A673 (cell line): ENCODE results near the gene P2RY4. TPM values are rescaled to one million over a fixed set of nuclear protein-coding genes. Genes with fewer than 3 reads are reported as not detected.

Experiments used
- BruUV-seq: library from RNA; stranded (reverse); fragments of 400-500 nt; replicated peaks from 2 replicates; lab custom pipeline; 2021; lab: Mats Ljungman, UMichigan
- CTCF ChIA-PET: fragments of 300-600 bp; sonication (Branson Sonifier 250); formaldehyde crosslinking; loops from one replicate; lab custom pipeline; 2022; ENCODE audit warnings: antibody characterized with exemption; lab: Charles Lee
- POLR2A ChIA-PET: fragments of 300-600 bp; sonication (Branson Sonifier 250); formaldehyde crosslinking; loops from one replicate; lab custom pipeline; 2022; ENCODE audit warnings: antibody characterized with exemption; ENCODE audit not compliant: low non-redundant PET; lab: Charles Lee
- DNase-seq: peaks from one replicate; pipeline ENCODE4 v3.0.0-alpha.2; 2015; ENCODE audit warnings: low spot score
- H3K27ac ChIP-seq: fragments of 200-600 bp; sonication (generic); 2 replicates; pipeline ENCODE4 v1.5.1; 2016; ENCODE audit warnings: mixed run types, low read depth, mild to moderate bottlenecking, mixed read lengths, antibody characterized with exemption, low read length; ENCODE audit not compliant: poor library complexity, severe bottlenecking
- H3K27me3 ChIP-seq: fragments of 200-600 bp; sonication (generic); replicated peaks from 2 replicates; pipeline ENCODE4 v1.6.1; 2017; ENCODE audit warnings: mixed run types, low read depth, mild to moderate bottlenecking, mixed read lengths, antibody characterized with exemption, low read length; ENCODE audit not compliant: insufficient read depth, poor library complexity
- H3K36me3 ChIP-seq: fragments of 200-600 bp; sonication (generic); 2 replicates; pipeline ENCODE4 v1.6.1; 2016; ENCODE audit warnings: mixed run types, mild to moderate bottlenecking, mixed read lengths, antibody characterized with exemption, low read length; ENCODE audit not compliant: insufficient read depth, poor library complexity, severe bottlenecking
- H3K4me1 ChIP-seq: fragments of 200-600 bp; sonication (generic); 2 replicates; pipeline ENCODE4 v1.6.1; 2017; ENCODE audit warnings: mixed run types, mild to moderate bottlenecking, mixed read lengths, antibody characterized with exemption, low read length; ENCODE audit not compliant: insufficient read depth, poor library complexity, severe bottlenecking
- H3K4me3 ChIP-seq: fragments of 200-600 bp; sonication (generic); 2 replicates; pipeline ENCODE4 v1.5.1; 2016; ENCODE audit warnings: low read depth, mixed run types, mild to moderate bottlenecking, mixed read lengths, low read length; ENCODE audit not compliant: poor library complexity, severe bottlenecking
- H3K9me3 ChIP-seq: fragments of 200-600 bp; sonication (generic); 2 replicates; pipeline ENCODE4 v1.6.1; 2016; ENCODE audit warnings: mixed run types, low read depth, mild to moderate bottlenecking, mixed read lengths, antibody characterized with exemption, low read length; ENCODE audit not compliant: poor library complexity, severe bottlenecking
- CTCF ChIP-seq: fragments of 300-800, 200-600 bp; sonication (generic); conservative IDR thresholded peaks from 2 replicates; pipeline ENCODE4 v1.5.1; 2017; ENCODE audit warnings: low read depth, mild to moderate bottlenecking, antibody characterized with exemption, low read length, moderate library complexity, mixed read lengths
- EZH2 ChIP-seq: fragments of 200-600 bp; sonication (generic); IDR thresholded peaks from 2 replicates; pipeline ENCODE4 v1.6.1; 2017; ENCODE audit warnings: borderline replicate concordance, low read depth, mild to moderate bottlenecking, mixed read lengths, antibody characterized with exemption, low read length; ENCODE audit not compliant: poor library complexity, severe bottlenecking
- intact Hi-C: fragments of 100-400 bp; cut with micrococcal nuclease; formaldehyde crosslinking; loops from one replicate; pipeline ENCODE4 v1.10.0; 2022; ENCODE audit not compliant: unreplicated experiment
- total RNA-seq: library from RNA; stranded (reverse); gene quantifications from 2 replicates; pipeline ENCODE4 v1.2.3, GENCODE V29; 2021

P2RY4 gene
- total RNA-seq, 1 experiment from 2014 or later: not detected

- ChIA-PET CTCF (no interaction called here), POLR2A (no interaction called here)
- H3K27me3 ChIP-seq: peaks cover 4% of the 10 kb centered on the region
- intact Hi-C loops: no loop called here
- DNase-seq: peak; percentile 11
- no peak overlapping the region for H3K27ac ChIP-seq
- no peaks in the 10 kb centered on the region for H3K4me1 ChIP-seq
- BruUV-seq: no TSS peak
- TF ChIP-seq EZH2 (no peak), CTCF (no peak)
- no peaks in the 10 kb centered on the region for H3K9me3 ChIP-seq
- H3K4me3 ChIP-seq: no peak overlapping the region
- no peaks in the 10 kb centered on the region for H3K36me3 ChIP-seq
Observed at GRCh38 chrX:70264784-70265183, 4.8 kb upstream of the P2RY4 start.

GRCh38 chrX:70262952-70263567 lies 3.1 kb upstream of the P2RY4 start:
- intact Hi-C loops: no loop called here
- ChIA-PET POLR2A (no interaction called here), CTCF (interaction anchor here (0.6 to 1.6 kb wide), 2 partner anchors 130 to 188 kb away, joined by 5 to 6 read pairs; partner anchors contain the start of gene IGBP1)

GRCh38 chrX:70257423-70258288 lies 2.3 kb downstream of the P2RY4 start:
- H3K36me3 ChIP-seq: no peaks in the 10 kb centered on the region
- H3K9me3 ChIP-seq: no peaks in the 10 kb centered on the region
- no peaks in the 10 kb centered on the region for H3K4me1 ChIP-seq
- H3K27ac ChIP-seq: no peak overlapping the region
- no peak for TF ChIP-seq CTCF
- POLR2A ChIA-PET: no interaction called here
- intact Hi-C loops: no loop called here
- no peak for DNase-seq
- H3K27me3 ChIP-seq: no peaks in the 10 kb centered on the region
- CTCF ChIA-PET: no interaction called here
- BruUV-seq: no TSS peak
- no peak overlapping the region for H3K4me3 ChIP-seq

More at GRCh38 chrX:70262952-70263567, 3.1 kb upstream of the P2RY4 start:
- TF ChIP-seq CTCF (peak; percentile 57), EZH2 (no peak)
- Histone ChIP-seq H3K36me3 (no peaks in the 10 kb centered on the region), H3K27me3 (no peaks in the 10 kb centered on the region), H3K9me3 (no peaks in the 10 kb centered on the region), H3K4me3 (no peak overlapping the region), H3K4me1 (no peaks in the 10 kb centered on the region), H3K27ac (no peak overlapping the region)
- BruUV-seq: no TSS peak
- peak; percentile 43 for DNase-seq
